HCT116 (cell line): ENCODE data around the gene NAALADL2. TPM values are rescaled to one million over a fixed set of nuclear protein-coding genes. Genes with fewer than 3 reads are reported as not detected.

Experiments used
- ATAC-seq: fragments of 200-7000 bp; cut with Tn5 transposase; 2 replicates; pipeline ENCODE4 v1.9.1; 2020; ENCODE audit warnings: mild to moderate bottlenecking, moderate library complexity
- BruUV-seq: library from RNA; stranded (reverse); fragments of 400-500 nt; replicated peaks from 2 replicates; lab custom pipeline; 2021; lab: Mats Ljungman, UMichigan
- CTCF ChIA-PET: fragments of 300-600 bp; sonication (Branson Sonifier 250); formaldehyde crosslinking; loops from one replicate; lab custom pipeline; 2021; ENCODE audit warnings: antibody characterized with exemption; lab: Charles Lee
- POLR2A ChIA-PET: fragments of 300-600, 350-600 bp; sonication (Branson Sonifier 250); formaldehyde crosslinking; loops from one replicate; lab custom pipeline; 2021; ENCODE audit warnings: antibody characterized with exemption; lab: Charles Lee
- RAD21 ChIA-PET, 2 experiments: fragments of 300-600 bp; sonication (Branson Sonifier 250); formaldehyde crosslinking; loops; one replicate each; lab custom pipeline; 2023; ENCODE audit warnings: low total read pairs in 2 of 2; ENCODE audit not compliant: uncharacterized antibody in 2 of 2, unreplicated experiment in 2 of 2, low non-redundant PET in 1 of 2; lab: Charles Lee
- DNase-seq: peaks from one replicate; pipeline ENCODE4 v3.0.0-alpha.2; 2010; ENCODE audit warnings: low read depth, low spot score
- H2AFZ ChIP-seq: fragments of 200-600 bp; shearing (Covaris generic), sonication (generic); 2 replicates; pipeline ENCODE4 v1.6.1; 2017; ENCODE audit warnings: low read depth, mixed run types, mixed read lengths, antibody characterized with exemption, low read length; ENCODE audit not compliant: poor library complexity, severe bottlenecking
- H3K27ac ChIP-seq: 2 replicates; pipeline ENCODE4 v1.5.1; 2012; ENCODE audit warnings: low read depth, low read length
- H3K27me3 ChIP-seq: fragments of 200-600 bp; sonication (generic); 2 replicates; pipeline ENCODE4 v1.6.1; 2016; ENCODE audit warnings: mixed run types, low read length, mixed read lengths; ENCODE audit not compliant: insufficient read depth
- H3K36me3 ChIP-seq, 2 experiments: fragments of 200-500 bp in 1 of 2; fragments of 200-600 bp in 1 of 2; sonication (Bioruptor generic) in 1 of 2; sonication (generic) in 1 of 2; 2 replicates each; pipeline versions ENCODE4 v1.5.1 to v1.6.1; 2014 to 2016; ENCODE audit warnings: low read length in 2 of 2, inconsistent platforms in 1 of 2, mixed read lengths in 1 of 2, mixed run types in 1 of 2; ENCODE audit not compliant: insufficient read depth in 2 of 2, control insufficient read depth in 1 of 2
- H3K4me1 ChIP-seq, 2 experiments: fragments of 200-600 bp in 1 of 2; sonication (generic) in 1 of 2; 2 replicates each; pipeline versions ENCODE4 v1.5.1 to v1.6.1; 2012 to 2017; ENCODE audit warnings: low read length in 2 of 2, inconsistent platforms in 1 of 2, mild to moderate bottlenecking in 1 of 2, mixed read lengths in 1 of 2, mixed run types in 1 of 2, moderate library complexity in 1 of 2; ENCODE audit not compliant: insufficient read depth in 2 of 2, control insufficient read depth in 1 of 2
- H3K4me2 ChIP-seq: fragments of 200-600 bp; sonication (generic); 2 replicates; pipeline ENCODE4 v1.6.1; 2017; ENCODE audit warnings: mixed run types, low read length, mixed read lengths
- H3K4me3 ChIP-seq, 2 experiments: fragments of 200-600 bp in 1 of 2; sonication (generic) in 1 of 2; replicated peaks in 1 of 2; 2 replicates each; pipeline ENCODE4 v1.5.1; 2011 to 2016; ENCODE audit warnings: low read length in 2 of 2, control low read depth in 1 of 2, low read depth in 1 of 2, mild to moderate bottlenecking in 1 of 2, mixed read lengths in 1 of 2, mixed run types in 1 of 2
- H3K79me2 ChIP-seq: fragments of 200-600 bp; sonication (generic); 2 replicates; pipeline ENCODE4 v1.6.1; 2017; ENCODE audit warnings: mild to moderate bottlenecking, mixed run types, low read length, moderate library complexity, mixed read lengths; ENCODE audit not compliant: insufficient read depth
- H3K9ac ChIP-seq: fragments of 200-600 bp; sonication (generic); 2 replicates; pipeline ENCODE4 v1.6.1; 2016; ENCODE audit warnings: low read length, mixed read lengths
- H3K9me2 ChIP-seq: fragments of 200-600 bp; sonication (generic), shearing (Covaris generic); 2 replicates; pipeline ENCODE4 v1.6.1; 2017; ENCODE audit warnings: mixed run types, mild to moderate bottlenecking, moderate library complexity; ENCODE audit not compliant: insufficient read depth
- H3K9me3 ChIP-seq, 2 experiments: fragments of 200-500 bp in 1 of 2; fragments of 200-600 bp in 1 of 2; sonication (Bioruptor generic) in 1 of 2; sonication (generic) in 1 of 2; 2 replicates each; pipeline ENCODE4 v1.6.1; 2014 to 2017; ENCODE audit warnings: low read length in 2 of 2, mixed read lengths in 2 of 2, inconsistent platforms in 1 of 2, low read depth in 1 of 2, mild to moderate bottlenecking in 1 of 2, mixed run types in 1 of 2, moderate library complexity in 1 of 2; ENCODE audit not compliant: control insufficient read depth in 1 of 2, insufficient read depth in 1 of 2
- H4K20me1 ChIP-seq: fragments of 200-600 bp; sonication (generic), shearing (Covaris generic); 2 replicates; pipeline ENCODE4 v1.6.1; 2017; ENCODE audit warnings: mixed run types, mild to moderate bottlenecking, moderate library complexity; ENCODE audit not compliant: insufficient read depth
- CTCF ChIP-seq, 3 experiments: fragments of 200-600 bp in 1 of 3; sonication (generic) in 1 of 3; IDR thresholded peaks in 2 of 3; conservative IDR thresholded peaks in 1 of 3; 2 replicates each; pipeline ENCODE4 v1.5.1; 2012 to 2017; ENCODE audit warnings: low read depth in 2 of 3, low read length in 2 of 3, antibody characterized with exemption in 1 of 3, borderline replicate concordance in 1 of 3, control low read depth in 1 of 3, mild to moderate bottlenecking in 1 of 3, mixed read lengths in 1 of 3, mixed run types in 1 of 3, moderate library complexity in 1 of 3; ENCODE audit not compliant: insufficient read depth in 1 of 3
- ELF1 ChIP-seq: IDR thresholded peaks from 2 replicates; pipeline ENCODE4 v1.6.1; 2012; ENCODE audit warnings: low read depth, borderline replicate concordance
- EZH2 ChIP-seq: fragments of 200-600 bp; sonication (generic); IDR thresholded peaks from 2 replicates; pipeline ENCODE4 v1.6.1; 2017; ENCODE audit warnings: antibody characterized with exemption, mixed run types
- EZH2phosphoT487 ChIP-seq: fragments of 200-600 bp; IDR thresholded peaks from 2 replicates; pipeline ENCODE4 v1.6.1; 2018; ENCODE audit warnings: antibody characterized with exemption, borderline replicate concordance
- POLR2A ChIP-seq: IDR thresholded peaks from 2 replicates; pipeline ENCODE4 v1.7.0; 2011; ENCODE audit warnings: borderline replicate concordance; ENCODE audit not compliant: insufficient read depth, insufficient read length; ENCODE audit errors: extremely low read depth
- RAD21 ChIP-seq: IDR thresholded peaks from 2 replicates; pipeline ENCODE4 v1.6.1; 2012; ENCODE audit warnings: low read depth, mild to moderate bottlenecking
- SP1 ChIP-seq: IDR thresholded peaks from 2 replicates; pipeline ENCODE4 v1.6.1; 2012; ENCODE audit warnings: low read depth
- SRF ChIP-seq: IDR thresholded peaks from 2 replicates; pipeline ENCODE4 v1.6.1; 2012; ENCODE audit warnings: low read depth
- YY1 ChIP-seq: IDR thresholded peaks from 2 replicates; pipeline ENCODE4 v1.6.1; 2011; ENCODE audit warnings: low read length, low read depth, moderate library complexity, mild to moderate bottlenecking; ENCODE audit not compliant: insufficient replicate concordance; ENCODE audit errors: extremely low read depth
- intact Hi-C: fragments of 100-400 bp; cut with micrococcal nuclease; formaldehyde crosslinking; loops from 2 replicates; pipeline ENCODE4 v1.10.0; 2022
- total RNA-seq: library from RNA; stranded (reverse); gene quantifications from one replicate; pipeline ENCODE4 v1.2.1, GENCODE V29; 2021; ENCODE audit not compliant: unreplicated experiment

Gene NAALADL2
- total RNA-seq, 1 experiment from 2014 or later = 2.9 TPM

- Histone ChIP-seq H2AFZ (no peak overlapping the region), H3K36me3 (no peaks in the 10 kb centered on the region), H3K79me2 (no peaks in the 10 kb centered on the region), H3K4me1 (no peaks in the 10 kb centered on the region), H3K4me3 (no peak overlapping the region), H3K4me2 (no peak overlapping the region), H3K27me3 (no peaks in the 10 kb centered on the region), H3K9ac (no peak overlapping the region), H3K9me2 (no peaks in the 10 kb centered on the region; the same call in 1 of the 2 replicates), H3K27ac (no peak overlapping the region), H4K20me1 (no peaks in the 10 kb centered on the region), H3K9me3 (no peaks in the 10 kb centered on the region)
- no TSS peak for BruUV-seq
- DNase-seq = no peak
- ChIA-PET POLR2A (no interaction called here), CTCF (no interaction called here), RAD21 (no interaction called here)
- no peak for ATAC-seq
- intact Hi-C loops = no loop called here
- no peak for TF ChIP-seq SP1
Observed at GRCh38 chr3:175091426-175092114, 232.4 kb downstream of the NAALADL2 start.

GRCh38 chr3:175093748-175094147 is 234.6 kb downstream of the NAALADL2 start:
- no peak overlapping the region for H3K4me2 ChIP-seq
- H4K20me1 ChIP-seq = no peaks in the 10 kb centered on the region
- no peaks in the 10 kb centered on the region for H3K4me1 ChIP-seq
- no peaks in the 10 kb centered on the region for H3K27me3 ChIP-seq
- ChIA-PET RAD21 (no interaction called here), CTCF (no interaction called here)
- no peaks in the 10 kb centered on the region for H3K9me3 ChIP-seq
- H3K4me3 ChIP-seq = no peak overlapping the region
- intact Hi-C loops = no loop called here
- H2AFZ ChIP-seq = no peak overlapping the region
- TF ChIP-seq ELF1 (no peak), YY1 (no peak), EZH2 (no peak), EZH2phosphoT487 (no peak), SRF (no peak), CTCF (IDR thresholded peaks at IDR 0.05 in 2 of 3, conservative IDR thresholded peaks at IDR 0.05 in 1 of 3; ENCODE audit: borderline replicate concordance in 1 of 3, insufficient read depth in 1 of 3, low read depth in 2 of 3, low read length in 2 of 3) (no peak), POLR2A (no peak), RAD21 (no peak)
- TF ChIP-seq, all 23 proteins: peak for 0
- no peaks in the 10 kb centered on the region for H3K79me2 ChIP-seq
- BruUV-seq = no TSS peak
- POLR2A ChIA-PET = no interaction called here
- H3K27ac ChIP-seq = no peak overlapping the region
- H3K9ac ChIP-seq = no peak overlapping the region
- ATAC-seq = no peak
- DNase-seq = no peak
- no peaks in the 10 kb centered on the region for H3K9me2 ChIP-seq
- no peaks in the 10 kb centered on the region for H3K36me3 ChIP-seq
